Measurements from ENCODE around the gene REV3L.
"Not testable (repeated sequence)": the region's sequence is repeated elsewhere in the genome, so short reads cannot be mapped to it uniquely, and the experiment has no call there.

REV3L gene

DNA sequence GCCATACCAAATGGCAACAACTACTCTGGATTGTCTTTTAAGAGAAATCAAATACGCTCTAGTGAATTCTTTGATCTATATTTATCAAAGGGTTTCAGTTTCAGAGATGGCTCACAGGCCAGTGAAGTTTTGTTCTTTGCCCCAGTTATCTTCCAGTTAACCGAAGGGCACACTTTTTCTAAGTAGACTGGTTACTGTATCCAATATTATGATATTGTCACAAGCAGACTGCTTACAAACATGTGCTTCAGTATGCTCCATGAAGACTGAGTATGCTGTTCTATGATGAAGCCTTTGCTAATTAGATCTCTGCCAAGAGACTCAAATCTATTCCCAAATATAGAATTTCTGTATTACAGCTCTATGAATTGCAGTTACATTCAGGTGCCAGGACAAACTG, 181.1 kb downstream of the REV3L start:
- H3K27me3 ChIP-seq (replicated peaks; ENCODE audit: insufficient read depth, low read length) = no peaks in the 10 kb centered on the region
- H3K4me3 ChIP-seq (ENCODE audit: low read length) = peak overlapping the region; percentile 24; the same call in 1 of the 2 replicates
- no peaks in the 10 kb centered on the region for H3K79me2 ChIP-seq (ENCODE audit: low read length)
- no peak overlapping the region for H2AFZ ChIP-seq (ENCODE audit: low read length)
- no peaks in the 10 kb centered on the region for H4K20me1 ChIP-seq (ENCODE audit: insufficient read depth, low read length)
- peak overlapping the region; percentile 50 for H3K4me2 ChIP-seq (ENCODE audit: low read depth, low read length)
- peak overlapping the region; percentile 68; the same call in 1 of the 2 replicates for H3K27ac ChIP-seq (ENCODE audit: low read length)
- peak; percentile 74 for DNase-seq
- peaks cover 19% of the 10 kb centered on the region for H3K4me1 ChIP-seq (ENCODE audit: low read length)
- no peaks in the 10 kb centered on the region for H3K9me2 ChIP-seq (replicated peaks; ENCODE audit: insufficient read depth, low read length)
- no peaks in the 10 kb centered on the region for H3K9me3 ChIP-seq (replicated peaks; ENCODE audit: insufficient read depth, low read length)
- no peak overlapping the region for H3K9ac ChIP-seq (ENCODE audit: low read length)
- H3F3A ChIP-seq (ENCODE audit: insufficient read depth, low read length) = peaks cover 18% of the 10 kb centered on the region
- TF ChIP-seq EZH2 (optimal IDR thresholded peaks at IDR 0.05; ENCODE audit: low read depth, low read length) (no peak), EZH2phosphoT487 (IDR thresholded peaks at IDR 0.05; ENCODE audit: low read length) (no peak)
- TF ChIP-seq, protein P1, sequence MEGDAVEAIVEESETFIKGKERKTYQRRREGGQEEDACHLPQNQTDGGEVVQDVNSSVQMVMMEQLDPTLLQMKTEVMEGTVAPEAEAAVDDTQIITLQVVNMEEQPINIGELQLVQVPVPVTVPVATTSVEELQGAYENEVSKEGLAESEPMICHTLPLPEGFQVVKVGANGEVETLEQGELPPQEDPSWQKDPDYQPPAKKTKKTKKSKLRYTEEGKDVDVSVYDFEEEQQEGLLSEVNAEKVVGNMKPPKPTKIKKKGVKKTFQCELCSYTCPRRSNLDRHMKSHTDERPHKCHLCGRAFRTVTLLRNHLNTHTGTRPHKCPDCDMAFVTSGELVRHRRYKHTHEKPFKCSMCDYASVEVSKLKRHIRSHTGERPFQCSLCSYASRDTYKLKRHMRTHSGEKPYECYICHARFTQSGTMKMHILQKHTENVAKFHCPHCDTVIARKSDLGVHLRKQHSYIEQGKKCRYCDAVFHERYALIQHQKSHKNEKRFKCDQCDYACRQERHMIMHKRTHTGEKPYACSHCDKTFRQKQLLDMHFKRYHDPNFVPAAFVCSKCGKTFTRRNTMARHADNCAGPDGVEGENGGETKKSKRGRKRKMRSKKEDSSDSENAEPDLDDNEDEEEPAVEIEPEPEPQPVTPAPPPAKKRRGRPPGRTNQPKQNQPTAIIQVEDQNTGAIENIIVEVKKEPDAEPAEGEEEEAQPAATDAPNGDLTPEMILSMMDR (IDR thresholded peaks at IDR 0.05; ENCODE audit: low read length) = no peak
- no peaks in the 10 kb centered on the region for H3K36me3 ChIP-seq (replicated peaks; ENCODE audit: insufficient read depth, low read length)

DNA sequence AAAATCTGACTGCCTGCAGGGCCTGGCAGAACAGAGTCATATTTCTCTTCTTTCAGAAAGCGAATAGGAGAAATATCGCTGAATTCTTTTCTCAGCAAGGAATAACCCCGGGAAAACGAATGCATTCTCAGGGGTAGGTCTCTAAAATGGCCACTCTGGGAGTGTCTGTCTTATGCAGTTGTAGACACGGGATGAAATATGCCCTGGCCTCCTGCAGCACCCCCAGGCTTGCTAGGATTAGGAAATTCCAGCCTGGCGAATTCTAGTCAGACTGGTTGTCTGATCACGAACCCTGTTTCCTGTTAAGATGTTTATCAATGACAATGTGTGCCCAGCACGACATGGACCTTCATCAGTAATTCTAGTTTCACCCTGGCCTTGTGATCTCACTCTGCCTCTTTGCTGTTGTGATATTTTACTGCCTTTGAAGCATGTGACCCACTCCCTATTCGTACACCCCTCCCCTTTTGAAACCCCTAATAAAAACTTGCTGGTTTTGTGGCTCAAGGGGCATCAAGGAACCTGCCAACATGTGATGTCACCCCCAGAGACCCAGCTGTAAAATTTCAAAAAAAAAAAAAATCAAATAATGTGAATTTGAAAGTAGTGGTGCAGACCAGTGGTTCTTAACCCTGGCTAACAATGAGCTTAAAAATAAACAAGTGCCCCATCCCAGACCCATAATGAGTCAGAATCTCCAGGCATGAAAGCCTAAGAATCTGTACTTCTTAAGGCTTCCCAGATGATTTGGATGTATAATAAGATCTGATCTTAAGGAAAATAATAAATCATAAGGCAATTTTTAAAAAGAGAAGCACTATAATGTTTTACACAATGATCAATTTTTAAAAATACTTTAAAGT, 181.8 kb downstream of the REV3L start:
- not testable (repeated sequence) for H3K4me3 ChIP-seq (ENCODE audit: low read length); H3K27me3 ChIP-seq (replicated peaks; ENCODE audit: insufficient read depth, low read length); H3K9me3 ChIP-seq (replicated peaks; ENCODE audit: insufficient read depth, low read length); H3K9ac ChIP-seq (ENCODE audit: low read length); H4K20me1 ChIP-seq (ENCODE audit: insufficient read depth, low read length); H3K9me2 ChIP-seq (replicated peaks; ENCODE audit: insufficient read depth, low read length); H2AFZ ChIP-seq (ENCODE audit: low read length); H3K36me3 ChIP-seq (replicated peaks; ENCODE audit: insufficient read depth, low read length); H3K79me2 ChIP-seq (ENCODE audit: low read length)
- peaks cover 18% of the 10 kb centered on the region for H3F3A ChIP-seq (ENCODE audit: insufficient read depth, low read length)
- peak overlapping the region; percentile 50 for H3K4me2 ChIP-seq (ENCODE audit: low read depth, low read length)
- peaks cover 19% of the 10 kb centered on the region for H3K4me1 ChIP-seq (ENCODE audit: low read length)
- DNase-seq = peak; percentile 13
- peak overlapping the region; percentile 68; the same call in 1 of the 2 replicates for H3K27ac ChIP-seq (ENCODE audit: low read length)

DNA sequence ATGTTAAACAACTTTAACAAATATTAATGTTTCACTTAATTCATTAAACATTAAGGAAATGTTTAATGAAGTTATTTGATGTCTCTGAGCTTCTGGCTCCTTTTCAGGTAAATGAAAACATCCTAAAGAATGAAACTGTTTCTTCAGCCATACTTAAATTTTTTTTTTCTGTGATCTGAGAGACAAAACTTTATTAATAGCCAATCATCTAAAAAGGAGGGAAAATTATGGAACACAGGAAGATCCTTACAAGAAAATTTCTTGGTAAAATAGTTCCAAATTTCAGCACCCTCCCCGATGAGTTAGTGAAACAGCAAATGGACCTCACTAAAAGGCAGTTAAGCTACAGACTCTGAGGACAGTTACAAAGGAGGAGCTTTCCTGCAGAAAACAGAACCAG, 185.2 kb downstream of the REV3L start:
- no peak overlapping the region for H3K4me3 ChIP-seq (ENCODE audit: low read length)
- H3K9me2 ChIP-seq (replicated peaks; ENCODE audit: insufficient read depth, low read length) = no peaks in the 10 kb centered on the region
- no peaks in the 10 kb centered on the region for H4K20me1 ChIP-seq (ENCODE audit: insufficient read depth, low read length)
- no peaks in the 10 kb centered on the region for H3K27me3 ChIP-seq (replicated peaks; ENCODE audit: insufficient read depth, low read length)
- H3K9ac ChIP-seq (ENCODE audit: low read length) = no peak overlapping the region
- no peak for DNase-seq
- no peak overlapping the region for H2AFZ ChIP-seq (ENCODE audit: low read length)
- H3K36me3 ChIP-seq (replicated peaks; ENCODE audit: insufficient read depth, low read length) = no peaks in the 10 kb centered on the region
- H3K27ac ChIP-seq (ENCODE audit: low read length) = no peak overlapping the region
- H3K79me2 ChIP-seq (ENCODE audit: low read length) = no peaks in the 10 kb centered on the region
- peaks cover 17% of the 10 kb centered on the region for H3K4me1 ChIP-seq (ENCODE audit: low read length)
- H3K9me3 ChIP-seq (replicated peaks; ENCODE audit: insufficient read depth, low read length) = no peaks in the 10 kb centered on the region
- H3K4me2 ChIP-seq (ENCODE audit: low read depth, low read length) = no peak overlapping the region
- TF ChIP-seq, protein P1 (IDR thresholded peaks at IDR 0.05; ENCODE audit: low read length) = no peak
- TF ChIP-seq EZH2 (optimal IDR thresholded peaks at IDR 0.05; ENCODE audit: low read depth, low read length) (no peak), EZH2phosphoT487 (IDR thresholded peaks at IDR 0.05; ENCODE audit: low read length) (no peak)
- peaks cover 15% of the 10 kb centered on the region for H3F3A ChIP-seq (ENCODE audit: insufficient read depth, low read length)

- H3K27ac ChIP-seq (ENCODE audit: low read length) = no peak overlapping the region
- DNase-seq = no peak
- H3F3A ChIP-seq (ENCODE audit: insufficient read depth, low read length) = no peaks in the 10 kb centered on the region
- H3K9me3 ChIP-seq (replicated peaks; ENCODE audit: insufficient read depth, low read length) = no peaks in the 10 kb centered on the region
- no peak overlapping the region for H3K4me3 ChIP-seq (ENCODE audit: low read length)
- H3K27me3 ChIP-seq (replicated peaks; ENCODE audit: insufficient read depth, low read length) = no peaks in the 10 kb centered on the region
- H4K20me1 ChIP-seq (ENCODE audit: insufficient read depth, low read length) = no peaks in the 10 kb centered on the region
- H3K36me3 ChIP-seq (replicated peaks; ENCODE audit: insufficient read depth, low read length) = no peaks in the 10 kb centered on the region
- H3K79me2 ChIP-seq (ENCODE audit: low read length) = no peaks in the 10 kb centered on the region
- H3K9ac ChIP-seq (ENCODE audit: low read length) = no peak overlapping the region
- H3K4me1 ChIP-seq (ENCODE audit: low read length) = no peaks in the 10 kb centered on the region
- H3K9me2 ChIP-seq (replicated peaks; ENCODE audit: insufficient read depth, low read length) = no peaks in the 10 kb centered on the region
- TF ChIP-seq, protein P1 (IDR thresholded peaks at IDR 0.05; ENCODE audit: low read length) = no peak
- no peak for TF ChIP-seq EZH2phosphoT487 (IDR thresholded peaks at IDR 0.05; ENCODE audit: low read length)
- no peak overlapping the region for H2AFZ ChIP-seq (ENCODE audit: low read length)
- no peak overlapping the region for H3K4me2 ChIP-seq (ENCODE audit: low read depth, low read length)
Observed at GRCh38 chr6:111294374-111294967, 188.5 kb downstream of the REV3L start.

Data from MM.1S (cell line).